HFF-Myc (cell line): ENCODE data around the gene ONECUT3.
"Not testable (repeated sequence)": the region's sequence is repeated elsewhere in the genome, so short reads cannot be mapped to it uniquely, and the experiment has no call there.

Source experiments
- DNase-seq: peaks from one replicate; pipeline ENCODE4 v3.0.0-alpha.2; 2011; ENCODE audit warnings: low read depth; ENCODE audit errors: extremely low read depth
- H3K4me3 ChIP-seq: replicated peaks from 2 replicates; pipeline ENCODE4 v1.5.1; 2011; ENCODE audit warnings: low read depth, mild to moderate bottlenecking, control low read depth, low read length
- CTCF ChIP-seq: IDR thresholded peaks from 2 replicates; pipeline ENCODE4 v1.5.1; 2012; ENCODE audit warnings: mild to moderate bottlenecking, low read depth, low read length, control low read depth; ENCODE audit errors: missing control alignments

ONECUT3 gene

DNA sequence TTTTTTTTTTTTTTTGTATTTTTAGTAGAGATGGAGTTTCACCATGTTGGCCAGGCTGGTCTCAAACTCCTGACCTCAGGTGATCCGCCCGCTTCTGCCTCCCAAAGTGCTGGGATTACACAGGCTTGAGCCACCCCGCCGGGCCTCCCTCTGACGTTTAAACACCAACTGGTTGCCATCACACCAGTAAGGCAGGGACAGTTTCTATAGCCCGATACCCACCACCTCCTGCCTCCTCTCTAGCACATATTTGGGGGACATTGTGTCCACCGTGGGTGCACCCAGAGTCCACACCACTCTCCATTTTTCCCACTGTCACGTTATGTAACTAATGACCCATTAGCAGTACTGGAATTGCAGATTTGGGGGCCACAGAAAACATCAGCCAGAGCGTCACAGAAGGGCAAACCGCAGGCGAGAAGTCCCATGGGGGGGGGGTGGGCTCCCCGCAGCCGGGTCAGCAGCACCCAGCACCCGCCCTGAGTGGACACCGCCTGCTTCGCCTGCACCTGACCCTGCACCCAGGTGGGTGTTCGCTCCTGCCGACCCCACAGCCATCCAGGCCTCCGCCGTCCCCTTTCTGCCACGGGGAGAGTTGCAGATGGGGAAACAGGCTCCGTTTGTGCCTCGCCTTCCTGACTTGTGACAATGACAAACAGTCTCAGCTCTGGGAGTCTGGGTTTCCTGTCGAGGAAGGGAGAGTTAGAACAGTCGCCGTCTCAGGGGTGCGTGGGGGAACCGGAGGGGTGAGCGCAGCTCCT is 3.6 kb downstream of the ONECUT3 start:
- TF ChIP-seq CTCF: no peak
- DNase-seq: no peak
- H3K4me3 ChIP-seq: no peak overlapping the region

DNA sequence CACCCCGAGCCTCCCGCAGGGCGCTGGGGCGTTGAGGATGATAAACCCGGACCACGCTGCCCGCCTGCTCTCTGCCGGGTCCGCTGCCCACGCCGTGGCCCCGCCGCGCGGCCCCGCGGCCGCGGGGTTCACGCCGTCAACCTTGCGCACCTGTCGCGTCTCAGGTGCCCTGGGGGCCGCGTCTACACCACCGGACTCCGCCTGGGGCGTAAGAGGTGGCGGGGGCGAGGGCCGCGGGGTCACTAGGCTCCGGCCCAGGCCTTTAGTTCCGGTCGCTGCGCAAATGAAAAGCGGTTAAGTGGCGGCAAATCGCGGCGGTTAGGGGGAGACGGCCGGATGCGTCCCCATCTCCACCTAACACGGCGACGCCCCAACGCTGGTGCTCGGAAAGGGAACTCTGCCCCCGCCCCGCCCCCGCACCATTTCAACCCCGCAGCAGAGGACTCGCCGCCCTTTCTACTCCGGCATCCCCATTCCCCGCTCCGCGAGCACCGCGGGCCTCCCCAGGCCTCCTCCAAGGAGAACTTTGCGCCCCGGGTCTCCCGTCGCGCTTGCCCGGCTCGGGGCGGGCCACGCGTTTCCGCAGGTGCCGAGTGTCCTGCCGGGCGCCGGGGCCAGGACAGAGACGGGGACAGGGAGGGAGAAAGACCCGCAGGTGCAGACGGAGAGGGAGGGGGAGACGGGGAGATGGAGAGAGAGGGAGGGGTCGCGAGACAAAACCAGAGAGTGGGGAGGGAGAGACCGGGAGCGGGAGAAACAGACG is 4.3 kb downstream of the ONECUT3 start:
- DNase-seq: no peak
- no peak for TF ChIP-seq CTCF
- no peak overlapping the region for H3K4me3 ChIP-seq

GRCh38 chr19:1758231-1758577 is 4.9 kb downstream of the ONECUT3 start:
- no peak for TF ChIP-seq CTCF
- DNase-seq: no peak
- no peak overlapping the region for H3K4me3 ChIP-seq

- DNase-seq: no peak
- TF ChIP-seq CTCF: no peak
Measured at GRCh38 chr19:1758959-1759903, 5.9 kb downstream of the ONECUT3 start.

GRCh38 chr19:1760020-1760419 is 6.7 kb downstream of the ONECUT3 start:
- no peak for TF ChIP-seq CTCF
- DNase-seq: no peak
- H3K4me3 ChIP-seq: no peak overlapping the region

More at GRCh38 chr19:1758959-1759903, 5.9 kb downstream of the ONECUT3 start:
- H3K4me3 ChIP-seq: no peak overlapping the region

GRCh38 chr19:1760786-1761527 is 7.7 kb downstream of the ONECUT3 start:
- not testable (repeated sequence) for DNase-seq, H3K4me3 ChIP-seq
